Measurements from ENCODE around the gene CGGBP1. TPM values are rescaled to one million over a fixed set of nuclear protein-coding genes. Genes with fewer than 3 reads are reported as not detected.

The CGGBP1 gene
- total RNA-seq, 1 experiment from 2014 or later, result 113 TPM

- ChIA-PET CTCF (interaction anchor here (0.6 kb wide), 1 partner anchor 434 kb away, joined by 4 read pairs; no protein-coding TSS in a partner anchor), POLR2A (ENCODE audit: low non-redundant PET) (no interaction called here)
- intact Hi-C loops (cut with micrococcal nuclease; ENCODE audit: unreplicated experiment), result loop anchor here (2.0 to 10.0 kb wide), 4 partner anchors 498 to 1225 kb away; partner anchors contain the start of gene VGLL3
- no peak for DNase-seq (ENCODE audit: low spot score)
- no TSS peak for BruUV-seq (replicated peaks)
- Histone ChIP-seq H3K27ac (ENCODE audit: low read depth, low read length, poor library complexity, severe bottlenecking) (peak overlapping the region; percentile 37), H3K27me3 (replicated peaks; ENCODE audit: insufficient read depth, low read depth, low read length, poor library complexity) (no peaks in the 10 kb centered on the region), H3K36me3 (ENCODE audit: insufficient read depth, low read length, poor library complexity, severe bottlenecking) (no peaks in the 10 kb centered on the region), H3K4me3 (ENCODE audit: low read depth, low read length, poor library complexity, severe bottlenecking) (no peak overlapping the region), H3K4me1 (ENCODE audit: insufficient read depth, low read length, poor library complexity, severe bottlenecking) (peaks cover 49% of the 10 kb centered on the region), H3K9me3 (ENCODE audit: low read depth, low read length, poor library complexity, severe bottlenecking) (no peaks in the 10 kb centered on the region)
- TF ChIP-seq CTCF (conservative IDR thresholded peaks at IDR 0.05; ENCODE audit: low read depth, low read length) (no peak), EZH2 (IDR thresholded peaks at IDR 0.05; ENCODE audit: borderline replicate concordance, low read depth, low read length, poor library complexity, severe bottlenecking) (no peak)
Measured at GRCh38 chr3:88002448-88002847, 56.4 kb downstream of the CGGBP1 start.

Other genes starting within 250 kb of the CGGBP1 start
- gene ZNF654, start 250 bp upstream of the CGGBP1 start, total RNA-seq (2021), result 21.9 and 25.0 TPM in 2 replicates
- gene C3orf38, start 91.0 kb upstream of the CGGBP1 start, total RNA-seq (2021), result 33.6 and 36.4 TPM in 2 replicates

Data from A673 (cell line).